Amniotic epithelial cell (primary cell): ENCODE results near the gene CITED1.

Experiments used
- DNase-seq: peaks from one replicate; pipeline ENCODE4 v3.0.0-alpha.2; 2010; ENCODE audit warnings: low read depth

Gene CITED1

DNA sequence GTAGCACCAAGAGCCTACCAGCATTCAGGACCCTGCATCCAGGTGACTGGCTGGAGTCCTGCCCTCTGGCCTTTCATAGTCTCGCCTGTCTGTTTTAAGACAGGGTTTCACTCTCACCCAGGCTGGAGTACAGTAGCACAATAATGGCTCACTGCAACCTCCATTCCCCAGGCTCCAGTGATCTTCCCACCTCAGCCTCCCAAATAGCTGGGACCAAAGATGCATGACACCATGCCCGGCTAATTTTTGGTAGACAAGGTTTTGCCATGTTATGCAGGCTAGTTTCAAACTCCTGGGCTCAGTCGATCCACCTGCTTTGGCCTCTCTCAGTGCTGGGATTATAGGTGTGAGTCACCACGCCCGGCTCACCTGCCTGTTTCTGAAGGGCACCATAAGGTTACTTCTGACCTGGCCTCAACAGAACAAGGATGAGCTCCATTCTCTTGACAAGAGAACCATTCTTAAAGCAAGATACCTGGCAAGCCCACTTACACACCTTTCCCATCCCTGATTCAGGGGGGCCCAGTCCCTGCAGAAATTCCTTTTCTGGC, 35.3 kb downstream of the CITED1 start:
- no peak for DNase-seq

DNA sequence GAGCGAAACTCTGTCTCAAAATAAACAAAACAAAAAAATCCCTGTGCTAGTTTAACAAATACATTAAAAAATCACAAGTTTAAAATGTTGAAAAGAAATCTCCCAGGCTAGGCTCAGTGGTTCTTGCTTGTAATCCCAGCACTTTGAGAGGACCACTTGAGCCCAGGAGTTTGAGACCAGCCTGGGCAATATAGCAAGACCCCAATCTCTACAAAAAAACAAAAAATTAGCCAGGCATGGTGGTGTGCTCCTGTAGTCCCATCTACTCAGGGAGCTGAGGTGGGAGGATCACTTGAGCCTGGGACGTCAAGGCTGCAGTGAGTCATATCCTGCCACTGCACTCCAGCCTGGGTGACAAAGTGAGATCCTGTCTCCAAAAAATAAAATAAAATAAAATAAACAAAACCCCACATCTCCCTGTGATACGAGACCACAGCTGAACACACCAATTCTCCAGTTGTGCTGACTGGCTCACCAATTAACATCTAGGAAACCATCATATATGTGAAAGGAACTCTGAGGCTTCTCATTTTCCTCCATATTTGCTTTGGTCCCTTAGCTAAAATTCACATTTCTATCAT, 36.0 kb downstream of the CITED1 start:
- DNase-seq, result no peak

DNA sequence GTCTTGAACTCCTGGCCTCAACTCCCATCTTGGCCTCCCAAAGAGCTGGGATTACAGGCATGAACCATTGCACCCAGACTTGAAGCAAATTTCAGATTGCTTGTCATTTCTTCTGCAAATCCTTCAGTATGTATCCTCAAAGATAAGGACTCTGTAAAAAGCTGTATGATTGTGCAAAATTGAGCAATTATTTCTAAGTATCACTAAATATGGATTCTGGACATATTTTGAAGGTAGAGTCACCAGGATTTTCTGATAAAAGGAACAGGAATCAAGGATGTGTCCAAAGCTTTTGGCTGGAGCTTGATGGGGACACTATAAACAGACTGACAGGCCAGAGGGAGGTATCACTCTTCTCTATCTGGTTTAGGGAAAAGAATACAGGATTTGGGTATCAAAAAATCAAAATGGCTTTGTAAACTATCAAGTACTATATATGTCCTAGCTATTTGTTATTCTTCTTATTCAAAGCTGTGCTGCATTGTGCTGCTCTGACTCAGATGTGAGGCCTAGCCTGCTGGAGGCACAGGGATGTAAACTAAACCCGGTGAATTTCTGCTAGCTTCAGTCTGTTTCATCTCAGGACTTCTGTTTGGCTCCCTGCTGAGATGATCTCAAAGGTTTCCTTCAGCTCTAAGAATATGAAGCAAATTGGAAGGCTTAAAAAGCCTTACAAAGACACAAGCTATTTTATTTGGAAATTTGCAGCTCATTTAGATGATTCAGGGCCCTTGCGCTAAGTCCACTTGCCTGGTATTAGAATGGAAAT, 36.9 kb downstream of the CITED1 start:
- DNase-seq, result peak; percentile 83

DNA sequence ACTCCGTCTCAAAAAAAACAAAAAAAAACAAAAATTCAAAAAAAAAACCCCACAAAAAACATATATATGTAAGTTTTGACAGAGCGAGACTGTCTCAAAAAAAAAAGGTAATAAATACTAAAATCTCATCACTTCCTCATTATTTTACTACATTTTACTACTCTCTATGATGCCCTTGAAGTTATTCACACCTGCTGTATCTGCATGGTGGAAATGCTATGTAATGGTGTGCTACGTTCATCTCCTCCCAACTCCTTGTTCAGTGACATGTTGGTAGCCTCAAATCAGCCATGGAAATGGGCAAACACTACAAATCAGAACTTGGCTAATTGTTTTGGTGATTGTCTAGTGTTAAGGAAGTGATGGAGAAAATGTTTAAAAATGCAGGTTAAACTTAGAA, 40.5 kb downstream of the CITED1 start:
- no peak for DNase-seq

DNA sequence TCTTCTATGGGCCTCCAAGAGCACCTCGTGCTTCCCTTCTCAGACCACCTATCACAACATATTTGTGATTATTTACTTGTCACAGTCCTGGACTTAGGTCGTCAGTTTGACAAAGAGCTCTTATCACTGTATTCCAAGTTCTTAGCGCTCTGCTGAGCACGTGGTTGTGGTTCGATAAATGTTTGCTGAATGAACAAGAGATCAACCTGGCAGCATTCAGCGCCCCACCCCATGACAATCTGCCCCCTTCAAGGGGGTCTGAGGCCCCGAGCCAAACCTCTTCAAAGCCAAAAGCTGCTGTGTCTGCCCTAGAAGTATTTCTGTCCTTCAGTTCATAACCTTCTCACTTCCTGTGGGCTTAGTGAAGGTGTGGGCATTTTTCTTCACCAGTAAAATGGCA, 43.6 kb downstream of the CITED1 start:
- no peak for DNase-seq

DNA sequence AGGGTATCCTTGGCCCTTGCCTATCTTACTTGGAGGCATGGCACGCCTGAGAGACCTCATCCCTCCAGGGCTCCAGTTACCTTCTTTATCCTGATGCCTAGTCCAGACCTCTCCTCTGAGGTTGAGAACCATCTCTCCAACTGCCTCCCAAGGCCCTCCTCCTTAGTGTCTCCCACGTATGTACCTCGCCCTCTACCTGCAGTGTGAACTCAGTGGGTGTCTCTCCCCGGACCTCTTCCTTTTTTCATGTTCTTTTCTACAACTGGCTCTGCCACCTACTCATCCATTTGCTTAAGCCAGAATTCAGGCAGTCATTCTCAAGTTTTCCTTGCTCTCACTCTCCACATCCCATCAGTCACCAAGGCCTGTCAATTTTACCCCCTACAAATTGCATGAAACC, 45.3 kb downstream of the CITED1 start:
- no peak for DNase-seq

DNA sequence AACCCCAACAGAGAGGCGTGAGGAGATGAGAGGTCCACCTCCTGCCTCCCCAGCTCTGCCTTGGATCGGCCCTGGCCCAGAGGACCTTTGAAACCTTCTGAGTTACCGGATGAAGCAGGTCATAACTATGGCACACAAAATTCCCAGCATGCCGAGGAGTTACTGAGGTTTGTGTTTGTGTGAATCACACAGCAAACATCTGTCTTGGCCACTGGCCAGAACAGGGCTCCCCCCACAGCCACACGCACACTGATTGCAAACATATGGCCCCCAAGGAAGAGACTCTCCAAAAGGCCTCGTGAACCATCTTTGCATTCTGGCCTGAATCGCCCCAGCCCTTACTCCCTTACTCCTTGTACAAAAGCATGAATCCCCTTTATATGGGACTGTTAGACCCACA, 47.5 kb downstream of the CITED1 start:
- peak; percentile 82 for DNase-seq

DNA sequence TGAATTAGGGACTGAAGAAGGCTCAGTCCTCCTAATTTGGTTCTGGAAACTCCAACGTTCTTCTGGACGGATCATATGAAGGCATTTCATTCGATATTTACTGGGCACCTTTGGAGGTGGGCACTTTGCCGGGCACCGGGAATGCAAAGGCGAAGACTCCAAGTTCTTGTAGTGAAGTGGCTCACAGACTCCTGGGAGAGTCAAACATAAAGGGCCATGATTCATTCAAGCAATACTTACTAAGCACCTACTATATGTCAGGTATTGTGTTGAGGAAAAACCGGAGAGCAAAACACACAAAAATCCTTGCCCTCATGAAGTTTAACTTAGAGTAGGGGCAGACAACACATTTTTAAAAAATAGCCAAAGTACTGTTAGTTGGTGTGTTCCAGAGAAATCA, 49.9 kb downstream of the CITED1 start:
- DNase-seq, result no peak

DNA sequence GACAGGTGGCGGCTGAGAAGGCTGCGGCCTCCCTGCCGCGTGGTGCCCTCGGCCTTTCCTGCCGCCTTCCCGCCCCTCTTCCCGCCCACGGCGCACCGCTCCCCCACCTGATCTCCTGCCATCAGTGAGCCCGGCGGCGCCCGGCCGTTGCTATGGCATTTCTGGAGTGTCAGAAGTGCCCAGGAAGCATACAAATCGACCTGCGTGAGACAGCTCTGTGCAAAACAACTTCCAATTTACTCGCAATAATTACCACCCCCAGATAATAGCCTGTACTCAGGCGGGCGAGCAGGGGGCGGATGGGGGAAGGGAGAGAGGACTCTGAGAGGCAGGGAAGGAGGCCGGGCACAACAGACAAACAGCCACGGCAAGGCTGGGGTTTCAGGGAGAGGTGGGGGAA, 50.3 kb downstream of the CITED1 start:
- DNase-seq, result no peak

DNA sequence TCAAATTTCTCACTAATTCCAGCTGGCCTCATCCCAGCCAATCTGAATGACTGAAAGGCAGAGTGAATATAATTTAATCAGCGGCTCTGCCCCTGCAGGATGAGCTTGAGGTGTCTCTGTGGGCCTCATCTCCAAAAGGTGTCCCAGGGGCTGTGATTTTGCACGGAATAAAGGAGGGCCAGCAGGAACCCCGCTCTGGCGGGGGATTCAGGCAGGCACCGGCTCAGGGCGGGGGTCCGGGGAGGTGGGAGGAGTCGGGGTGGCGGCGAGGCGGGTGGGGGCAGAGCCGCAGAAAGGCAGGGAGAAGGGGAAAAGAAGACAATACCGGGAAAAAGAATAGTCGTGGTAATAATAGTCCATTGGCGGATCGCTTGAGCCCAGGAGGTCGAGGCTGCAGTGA, 50.9 kb downstream of the CITED1 start:
- DNase-seq, result no peak

DNA sequence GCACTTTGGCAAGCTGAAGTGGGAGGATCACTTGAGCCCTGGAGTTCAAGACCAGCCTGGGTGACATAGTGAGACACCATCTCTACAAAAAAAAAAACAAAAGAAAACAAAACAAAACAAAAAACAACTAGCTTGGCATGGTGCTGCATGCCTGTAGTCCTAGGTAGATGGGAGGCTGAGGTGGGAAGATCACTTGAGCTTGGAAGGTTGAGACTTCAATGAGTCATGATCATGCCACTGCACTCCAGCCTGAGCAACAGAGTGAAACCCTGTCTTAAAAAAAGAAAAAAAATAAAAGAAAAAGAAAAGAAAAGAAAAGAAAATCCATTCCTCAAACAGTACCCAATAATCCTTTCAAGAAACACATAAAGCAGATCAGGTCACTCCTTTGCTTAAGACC, 52.0 kb downstream of the CITED1 start:
- no peak for DNase-seq
